GM19468 (cell line): Measurements from ENCODE around the gene MTUS2.

ENCODE experiments used
- ATAC-seq: cut with Tn5 transposase; IDR thresholded peaks from one replicate; pipeline ENCODE4 v1.9.1; 2021; ENCODE audit warnings: mild to moderate bottlenecking, moderate library complexity, moderate number of reproducible peaks; ENCODE audit not compliant: unreplicated experiment; ENCODE audit errors: extremely low read depth

MTUS2 gene

GRCh38 chr13:29529754-29530153 is 709.6 kb downstream of the MTUS2 start:
- no peak for ATAC-seq

- ATAC-seq, result no peak
Measured at GRCh38 chr13:29530901-29531300, 710.8 kb downstream of the MTUS2 start.

GRCh38 chr13:29532116-29532515 is 712.0 kb downstream of the MTUS2 start:
- ATAC-seq, result no peak

GRCh38 chr13:29532821-29533220 is 712.7 kb downstream of the MTUS2 start:
- no peak for ATAC-seq

- ATAC-seq, result no peak
Measured at GRCh38 chr13:29534083-29534482, 713.9 kb downstream of the MTUS2 start.

GRCh38 chr13:29535663-29536655 is 715.8 kb downstream of the MTUS2 start:
- no peak for ATAC-seq

GRCh38 chr13:29536853-29537252 is 716.7 kb downstream of the MTUS2 start:
- no peak for ATAC-seq

- no peak for ATAC-seq
Measured at GRCh38 chr13:29537736-29538651, 717.9 kb downstream of the MTUS2 start.

- no peak for ATAC-seq
Measured at GRCh38 chr13:29538652-29539040, 718.5 kb downstream of the MTUS2 start.

- ATAC-seq, result no peak
Measured at GRCh38 chr13:29539856-29540255, 719.7 kb downstream of the MTUS2 start.

- no peak for ATAC-seq
Measured at GRCh38 chr13:29540334-29540733, 720.2 kb downstream of the MTUS2 start.

GRCh38 chr13:29540799-29541198 is 720.7 kb downstream of the MTUS2 start:
- ATAC-seq, result no peak

- ATAC-seq, result no peak
Measured at GRCh38 chr13:29541400-29541799, 721.3 kb downstream of the MTUS2 start.

GRCh38 chr13:29542381-29542780 is 722.2 kb downstream of the MTUS2 start:
- ATAC-seq, result no peak

GRCh38 chr13:29543230-29544215 is 723.4 kb downstream of the MTUS2 start:
- ATAC-seq, result peak; percentile 90

- no peak for ATAC-seq
Measured at GRCh38 chr13:29545988-29546387, 725.8 kb downstream of the MTUS2 start.

- ATAC-seq, result no peak
Measured at GRCh38 chr13:29546662-29547061, 726.5 kb downstream of the MTUS2 start.

GRCh38 chr13:29547153-29547552 is 727.0 kb downstream of the MTUS2 start:
- ATAC-seq, result no peak

- no peak for ATAC-seq
Measured at GRCh38 chr13:29548722-29549121, 728.6 kb downstream of the MTUS2 start.
